Measurements from ENCODE around the gene STRA8.

STRA8 gene

GRCh38 chr7:135269921-135270320 is 36.3 kb downstream of the STRA8 start:
- no peaks in the 10 kb centered on the region for H3K79me2 ChIP-seq (ENCODE audit: control insufficient read depth, insufficient read depth, low read length)
- H2AK5ac ChIP-seq (ENCODE audit: low read length), result no peak overlapping the region
- H2BK15ac ChIP-seq (replicated peaks; ENCODE audit: low read depth), result no peak overlapping the region
- H2BK120ac ChIP-seq (ENCODE audit: low read depth, low read length), result no peak overlapping the region
- H3K4ac ChIP-seq (ENCODE audit: low read depth, low read length), result no peak overlapping the region
- no peak overlapping the region for H3K27ac ChIP-seq (ENCODE audit: low read depth, low read length)
- no peak overlapping the region for H3K9ac ChIP-seq (ENCODE audit: low read length)
- no peaks in the 10 kb centered on the region for H3K27me3 ChIP-seq (ENCODE audit: insufficient read depth, low read length, poor library complexity)
- no peaks in the 10 kb centered on the region for H3K36me3 ChIP-seq (ENCODE audit: control insufficient read depth, insufficient read depth, low read length)
- H3K23ac ChIP-seq (ENCODE audit: low read length), result no peak overlapping the region
- H3K4me3 ChIP-seq (ENCODE audit: low read length), result no peak overlapping the region
- no peak overlapping the region for H3K18ac ChIP-seq (ENCODE audit: low read length)
- no peaks in the 10 kb centered on the region for H3K4me1 ChIP-seq (ENCODE audit: control insufficient read depth, low read depth, low read length)
- H3K79me1 ChIP-seq (ENCODE audit: low read length), result no peaks in the 10 kb centered on the region
- no peak overlapping the region for H4K5ac ChIP-seq (ENCODE audit: low read length)
- H3K4me2 ChIP-seq (ENCODE audit: low read length), result no peak overlapping the region
- H4K8ac ChIP-seq (ENCODE audit: low read depth, low read length), result no peak overlapping the region
- no peak for DNase-seq
- no peak overlapping the region for H3K56ac ChIP-seq (ENCODE audit: low read length)
- WGBS (ENCODE audit: extremely low coverage, insufficient coverage, low lambda C conversion rate), result no CpG with 5 or more reads among the region's 11 CpGs
- H2BK5ac ChIP-seq (ENCODE audit: low read length), result no peak overlapping the region

- no peak overlapping the region for H4K5ac ChIP-seq (ENCODE audit: low read length)
- no peaks in the 10 kb centered on the region for H3K79me1 ChIP-seq (ENCODE audit: low read length)
- no peak overlapping the region for H2BK15ac ChIP-seq (replicated peaks; ENCODE audit: low read depth)
- H3K56ac ChIP-seq (ENCODE audit: low read length), result no peak overlapping the region
- H3K27me3 ChIP-seq (ENCODE audit: insufficient read depth, low read length, poor library complexity), result no peaks in the 10 kb centered on the region
- no peak overlapping the region for H3K9ac ChIP-seq (ENCODE audit: low read length)
- H3K4me3 ChIP-seq (ENCODE audit: low read length), result no peak overlapping the region
- DNase-seq, result peak; percentile 46
- no peak overlapping the region for H3K18ac ChIP-seq (ENCODE audit: low read length)
- no peaks in the 10 kb centered on the region for H3K79me2 ChIP-seq (ENCODE audit: control insufficient read depth, insufficient read depth, low read length)
- H3K4me2 ChIP-seq (ENCODE audit: low read length), result no peak overlapping the region
- WGBS (ENCODE audit: extremely low coverage, insufficient coverage, low lambda C conversion rate), result no CpG with 5 or more reads among the region's 23 CpGs
- no peaks in the 10 kb centered on the region for H3K4me1 ChIP-seq (ENCODE audit: control insufficient read depth, low read depth, low read length)
- no peak overlapping the region for H3K4ac ChIP-seq (ENCODE audit: low read depth, low read length)
- H3K23ac ChIP-seq (ENCODE audit: low read length), result no peak overlapping the region
- no peak overlapping the region for H2BK120ac ChIP-seq (ENCODE audit: low read depth, low read length)
- H4K8ac ChIP-seq (ENCODE audit: low read depth, low read length), result no peak overlapping the region
- no peak overlapping the region for H2BK5ac ChIP-seq (ENCODE audit: low read length)
- no peaks in the 10 kb centered on the region for H3K36me3 ChIP-seq (ENCODE audit: control insufficient read depth, insufficient read depth, low read length)
- H2AK5ac ChIP-seq (ENCODE audit: low read length), result no peak overlapping the region
- no peak overlapping the region for H3K27ac ChIP-seq (ENCODE audit: low read depth, low read length)
Measured at GRCh38 chr7:135270577-135271254, 37.1 kb downstream of the STRA8 start.

- no peaks in the 10 kb centered on the region for H3K27me3 ChIP-seq (ENCODE audit: insufficient read depth, low read length, poor library complexity)
- no peak overlapping the region for H3K27ac ChIP-seq (ENCODE audit: low read depth, low read length)
- H2BK5ac ChIP-seq (ENCODE audit: low read length), result no peak overlapping the region
- no peak overlapping the region for H2BK120ac ChIP-seq (ENCODE audit: low read depth, low read length)
- H3K79me2 ChIP-seq (ENCODE audit: control insufficient read depth, insufficient read depth, low read length), result no peaks in the 10 kb centered on the region
- no peak overlapping the region for H4K5ac ChIP-seq (ENCODE audit: low read length)
- H3K79me1 ChIP-seq (ENCODE audit: low read length), result no peaks in the 10 kb centered on the region
- H3K23ac ChIP-seq (ENCODE audit: low read length), result no peak overlapping the region
- H2AK5ac ChIP-seq (ENCODE audit: low read length), result no peak overlapping the region
- H3K36me3 ChIP-seq (ENCODE audit: control insufficient read depth, insufficient read depth, low read length), result no peaks in the 10 kb centered on the region
- no peak overlapping the region for H4K8ac ChIP-seq (ENCODE audit: low read depth, low read length)
- H3K4ac ChIP-seq (ENCODE audit: low read depth, low read length), result no peak overlapping the region
- H2BK15ac ChIP-seq (replicated peaks; ENCODE audit: low read depth), result no peak overlapping the region
- H3K9ac ChIP-seq (ENCODE audit: low read length), result no peak overlapping the region
- no peaks in the 10 kb centered on the region for H3K4me1 ChIP-seq (ENCODE audit: control insufficient read depth, low read depth, low read length)
- no peak overlapping the region for H3K18ac ChIP-seq (ENCODE audit: low read length)
- no peak overlapping the region for H3K4me2 ChIP-seq (ENCODE audit: low read length)
- DNase-seq, result no peak
- no peak overlapping the region for H3K56ac ChIP-seq (ENCODE audit: low read length)
- no CpG with 5 or more reads among the region's 10 CpGs for WGBS (ENCODE audit: extremely low coverage, insufficient coverage, low lambda C conversion rate)
- H3K4me3 ChIP-seq (ENCODE audit: low read length), result no peak overlapping the region
Measured at GRCh38 chr7:135271255-135271615, 37.6 kb downstream of the STRA8 start.

- no peaks in the 10 kb centered on the region for H3K79me2 ChIP-seq (ENCODE audit: control insufficient read depth, insufficient read depth, low read length)
- no peaks in the 10 kb centered on the region for H3K4me1 ChIP-seq (ENCODE audit: control insufficient read depth, low read depth, low read length)
- no peak overlapping the region for H4K5ac ChIP-seq (ENCODE audit: low read length)
- no peaks in the 10 kb centered on the region for H3K79me1 ChIP-seq (ENCODE audit: low read length)
- no peak overlapping the region for H2AK5ac ChIP-seq (ENCODE audit: low read length)
- DNase-seq, result no peak
- H3K4me3 ChIP-seq (ENCODE audit: low read length), result no peak overlapping the region
- H3K18ac ChIP-seq (ENCODE audit: low read length), result no peak overlapping the region
- H3K27ac ChIP-seq (ENCODE audit: low read depth, low read length), result no peak overlapping the region
- H2BK5ac ChIP-seq (ENCODE audit: low read length), result no peak overlapping the region
- H4K8ac ChIP-seq (ENCODE audit: low read depth, low read length), result no peak overlapping the region
- no CpG with 5 or more reads among the region's 3 CpGs for WGBS (ENCODE audit: extremely low coverage, insufficient coverage, low lambda C conversion rate)
- no peak overlapping the region for H3K4me2 ChIP-seq (ENCODE audit: low read length)
- no peaks in the 10 kb centered on the region for H3K27me3 ChIP-seq (ENCODE audit: insufficient read depth, low read length, poor library complexity)
- no peak overlapping the region for H3K9ac ChIP-seq (ENCODE audit: low read length)
- H3K23ac ChIP-seq (ENCODE audit: low read length), result no peak overlapping the region
- no peaks in the 10 kb centered on the region for H3K36me3 ChIP-seq (ENCODE audit: control insufficient read depth, insufficient read depth, low read length)
- H3K4ac ChIP-seq (ENCODE audit: low read depth, low read length), result no peak overlapping the region
- H2BK120ac ChIP-seq (ENCODE audit: low read depth, low read length), result no peak overlapping the region
- no peak overlapping the region for H2BK15ac ChIP-seq (replicated peaks; ENCODE audit: low read depth)
- H3K56ac ChIP-seq (ENCODE audit: low read length), result no peak overlapping the region
Measured at GRCh38 chr7:135272303-135272702, 38.7 kb downstream of the STRA8 start.

- Histone ChIP-seq H3K27me3 (ENCODE audit: insufficient read depth, low read length, poor library complexity) (no peaks in the 10 kb centered on the region), H3K27ac (ENCODE audit: low read depth, low read length) (no peak overlapping the region), H3K4ac (ENCODE audit: low read depth, low read length) (no peak overlapping the region), H2BK15ac (replicated peaks; ENCODE audit: low read depth) (no peak overlapping the region), H4K8ac (ENCODE audit: low read depth, low read length) (no peak overlapping the region), H2AK5ac (ENCODE audit: low read length) (no peak overlapping the region), H3K9ac (ENCODE audit: low read length) (no peak overlapping the region), H3K18ac (ENCODE audit: low read length) (no peak overlapping the region), H3K4me2 (ENCODE audit: low read length) (no peak overlapping the region), H3K56ac (ENCODE audit: low read length) (no peak overlapping the region), H3K36me3 (ENCODE audit: control insufficient read depth, insufficient read depth, low read length) (no peaks in the 10 kb centered on the region), H3K4me3 (ENCODE audit: low read length) (no peak overlapping the region), H4K5ac (ENCODE audit: low read length) (no peak overlapping the region), H3K79me1 (ENCODE audit: low read length) (no peaks in the 10 kb centered on the region), H3K23ac (ENCODE audit: low read length) (no peak overlapping the region), H3K79me2 (ENCODE audit: control insufficient read depth, insufficient read depth, low read length) (no peaks in the 10 kb centered on the region), H3K4me1 (ENCODE audit: control insufficient read depth, low read depth, low read length) (no peaks in the 10 kb centered on the region), H2BK5ac (ENCODE audit: low read length) (no peak overlapping the region), H2BK120ac (ENCODE audit: low read depth, low read length) (no peak overlapping the region)
- DNase-seq, result no peak
- WGBS (ENCODE audit: extremely low coverage, insufficient coverage, low lambda C conversion rate), result no CpG with 5 or more reads among the region's 4 CpGs
Measured at GRCh38 chr7:135273581-135273980, 39.9 kb downstream of the STRA8 start.

Measured in mesendoderm (in vitro differentiated cells).